Pons (tissue), 1 donor: ENCODE measurements around the gene UBE2V1.
"Not testable (repeated sequence)": the region's sequence is repeated elsewhere in the genome, so short reads cannot be mapped to it uniquely, and the experiment has no call there.

Source experiments
- DNase-seq: peaks from one replicate; pipeline ENCODE4 v3.0.0-alpha.2; 2016; ENCODE audit warnings: low spot score

Gene UBE2V1

GRCh38 chr20:50112512-50113419 is at the start of gene UBE2V1:
Gene UBE2V1, minus strand, starts transcription at chr20:50113150. Its CDS starts 22 bp downstream, at chr20:50113128.
- DNase-seq, result peak; percentile 90

GRCh38 chr20:50161494-50161893 is 48.5 kb upstream of the UBE2V1 start:
- not testable (repeated sequence) for DNase-seq

GRCh38 chr20:50153500-50154377 is 40.8 kb upstream of the UBE2V1 start, which contains the start of gene PEDS1:
Gene PEDS1, minus strand, starts transcription at chr20:50153723. Its CDS starts 86 bp downstream, at chr20:50153637.
- DNase-seq, result peak; percentile 81

GRCh38 chr20:50153153-50153499 is 40.2 kb upstream of the UBE2V1 start:
- no peak for DNase-seq

GRCh38 chr20:50152394-50153152 is 39.6 kb upstream of the UBE2V1 start:
- no peak for DNase-seq

GRCh38 chr20:50151034-50151743 is 38.2 kb upstream of the UBE2V1 start:
- DNase-seq, result no peak

GRCh38 chr20:50149481-50150254 is 36.7 kb upstream of the UBE2V1 start:
- DNase-seq, result no peak

GRCh38 chr20:50146732-50147662 is 34.0 kb upstream of the UBE2V1 start:
- no peak for DNase-seq

- no peak for DNase-seq
Measured at GRCh38 chr20:50146214-50146613, 33.3 kb upstream of the UBE2V1 start.

GRCh38 chr20:50145566-50145965 is 32.6 kb upstream of the UBE2V1 start:
- no peak for DNase-seq

- DNase-seq, result no peak
Measured at GRCh38 chr20:50144362-50144761, 31.4 kb upstream of the UBE2V1 start.

- DNase-seq, result no peak
Measured at GRCh38 chr20:50142812-50143211, 29.9 kb upstream of the UBE2V1 start.

GRCh38 chr20:50141811-50142561 is 29.0 kb upstream of the UBE2V1 start:
- DNase-seq, result peak; percentile 46

GRCh38 chr20:50141018-50141675 is 28.2 kb upstream of the UBE2V1 start:
- no peak for DNase-seq

GRCh38 chr20:50140339-50140859 is 27.4 kb upstream of the UBE2V1 start:
- DNase-seq, result no peak

GRCh38 chr20:50138479-50139393 is 25.8 kb upstream of the UBE2V1 start:
- peak; percentile 92 for DNase-seq

GRCh38 chr20:50138120-50138478 is 25.1 kb upstream of the UBE2V1 start:
- DNase-seq, result no peak
